ENCODE measurements around the gene GAS6. TPM values are rescaled to one million over a fixed set of nuclear protein-coding genes. Genes with fewer than 3 reads are reported as not detected.
A peak's percentile ranks its signal among the peaks of the same experiment; 100 is the strongest.

GAS6 gene
- polyA plus RNA-seq, 12 donors: 20.9 to 61.4 (median 31.5) TPM; not detected in 1

- no peak for DNase-seq
These were observed 40.7 kb downstream of the GAS6 start for GRCh38 chr13:113822956-113823744.

GRCh38 chr13:113822266-113822665, 41.6 kb downstream of the GAS6 start:
- DNase-seq: no peak

GRCh38 chr13:113821847-113822246, 42.0 kb downstream of the GAS6 start:
- no peak for DNase-seq

GRCh38 chr13:113820813-113821651, 42.8 kb downstream of the GAS6 start:
- peak; percentile 72 for DNase-seq

- no peak for DNase-seq
These were observed 43.9 kb downstream of the GAS6 start for GRCh38 chr13:113819731-113820715.

GRCh38 chr13:113819341-113819730, 44.5 kb downstream of the GAS6 start:
- no peak for DNase-seq

GRCh38 chr13:113818700-113819295, 45.1 kb downstream of the GAS6 start:
- no peak for DNase-seq

- no peak for DNase-seq
These were observed 45.8 kb downstream of the GAS6 start for GRCh38 chr13:113817860-113818691.

- peak; percentile 62 for DNase-seq
These were observed 46.7 kb downstream of the GAS6 start for GRCh38 chr13:113816946-113817859.

GRCh38 chr13:113816254-113816929, 47.5 kb downstream of the GAS6 start:
- DNase-seq: no peak

GRCh38 chr13:113815151-113816058, 48.5 kb downstream of the GAS6 start:
- no peak for DNase-seq

- DNase-seq: no peak
These were observed 49.4 kb downstream of the GAS6 start for GRCh38 chr13:113814435-113814821.

GRCh38 chr13:113813749-113814434, 50.0 kb downstream of the GAS6 start:
- no peak for DNase-seq

- DNase-seq: no peak
These were observed 50.7 kb downstream of the GAS6 start for GRCh38 chr13:113813070-113813748.

- DNase-seq: no peak
These were observed 51.5 kb downstream of the GAS6 start for GRCh38 chr13:113812178-113813040.
